ENCODE measurements around the gene ADAMTS9. TPM values are rescaled to one million over a fixed set of nuclear protein-coding genes. Genes with fewer than 3 reads are reported as not detected.
A peak's percentile ranks its signal among the peaks of the same experiment; 100 is the strongest.

Gene ADAMTS9
- total RNA-seq, 1 donor from 2014 or later, result 5.1 TPM

DNA sequence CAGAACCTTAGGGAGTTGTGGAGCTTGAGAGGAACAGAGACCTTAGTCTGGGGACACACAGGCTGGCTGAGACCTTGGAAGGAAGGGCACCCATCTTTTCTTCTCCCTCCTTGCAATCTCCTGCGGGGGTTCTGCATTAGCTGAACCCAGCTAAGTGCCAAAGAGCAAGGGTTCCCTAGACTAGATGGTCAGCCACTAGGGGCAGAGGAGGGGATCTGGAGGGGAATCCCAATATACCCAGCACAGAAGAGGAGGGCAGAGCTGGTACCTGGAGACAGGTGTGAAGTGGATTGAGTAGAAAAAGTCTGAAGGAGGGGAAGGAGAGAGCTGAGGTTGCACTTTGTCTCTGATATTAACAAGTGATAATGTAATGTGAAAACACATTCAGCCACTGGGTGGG is 212.8 kb downstream of the ADAMTS9 start:
- TF ChIP-seq CTCF (IDR thresholded peaks at IDR 0.05), result peak; percentile 8
- Mint-ChIP-seq H3K27me3 (ENCODE audit: low read depth) (no peaks in the 10 kb centered on the region), H3K36me3 (ENCODE audit: low read depth) (no peaks in the 10 kb centered on the region), H3K27ac (ENCODE audit: unreplicated experiment) (no peak overlapping the region), H3K9me3 (ENCODE audit: low read depth) (peaks cover 8% of the 10 kb centered on the region), H3K4me3 (ENCODE audit: unreplicated experiment) (no peak overlapping the region), H3K4me1 (ENCODE audit: low read depth) (peaks cover 16% of the 10 kb centered on the region)
- no peak for DNase-seq (ENCODE audit: low spot score)

DNA sequence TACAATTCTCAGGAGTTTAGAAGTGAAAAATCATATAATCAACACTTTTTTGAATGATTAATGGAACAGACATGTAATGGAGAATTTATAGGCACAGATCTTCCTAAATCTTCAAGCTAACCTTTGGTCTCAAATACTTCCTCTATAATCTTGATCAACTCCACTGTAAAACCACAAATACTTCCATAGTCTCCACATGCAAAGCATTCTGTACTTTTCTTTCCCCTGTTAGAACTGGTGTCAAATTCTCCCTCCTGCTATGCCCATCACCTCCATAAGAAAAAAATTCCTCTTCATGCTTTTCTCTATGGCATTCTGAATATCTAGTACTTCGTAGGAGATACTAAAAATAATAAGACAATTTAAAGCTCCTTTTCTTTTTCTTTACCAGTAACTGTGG is 214.3 kb downstream of the ADAMTS9 start:
- Mint-ChIP-seq H3K9me3 (ENCODE audit: low read depth) (peaks cover 8% of the 10 kb centered on the region), H3K36me3 (ENCODE audit: low read depth) (no peaks in the 10 kb centered on the region), H3K27ac (ENCODE audit: unreplicated experiment) (peak overlapping the region; percentile 27), H3K4me1 (ENCODE audit: low read depth) (peaks cover 16% of the 10 kb centered on the region), H3K4me3 (ENCODE audit: unreplicated experiment) (no peak overlapping the region), H3K27me3 (ENCODE audit: low read depth) (no peaks in the 10 kb centered on the region)
- no peak for TF ChIP-seq CTCF (IDR thresholded peaks at IDR 0.05)
- no peak for DNase-seq (ENCODE audit: low spot score)

DNA sequence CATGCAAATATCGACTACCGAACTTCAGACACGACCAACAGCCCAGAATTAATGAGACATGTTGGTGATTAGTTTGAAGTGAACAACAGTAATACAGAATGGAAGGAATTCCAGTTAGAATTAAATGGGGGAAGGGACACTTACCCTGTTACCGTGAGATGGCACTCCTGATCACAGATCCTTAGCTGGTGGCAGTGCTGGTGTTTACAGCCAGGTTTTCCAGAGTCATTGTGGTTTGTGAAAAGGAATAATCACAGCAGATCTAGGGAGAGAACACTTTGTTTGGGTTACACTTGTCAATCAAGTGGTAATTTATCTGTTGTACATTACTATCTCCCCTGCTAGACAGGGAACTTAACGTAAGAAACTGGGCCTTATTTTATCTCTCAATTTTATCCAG is 217.4 kb downstream of the ADAMTS9 start:
- Mint-ChIP-seq H3K9me3 (ENCODE audit: low read depth) (no peaks in the 10 kb centered on the region), H3K4me3 (ENCODE audit: unreplicated experiment) (no peak overlapping the region), H3K27me3 (ENCODE audit: low read depth) (no peaks in the 10 kb centered on the region), H3K27ac (ENCODE audit: unreplicated experiment) (no peak overlapping the region), H3K36me3 (ENCODE audit: low read depth) (no peaks in the 10 kb centered on the region), H3K4me1 (ENCODE audit: low read depth) (peaks cover 16% of the 10 kb centered on the region)
- TF ChIP-seq CTCF (IDR thresholded peaks at IDR 0.05), result no peak
- DNase-seq (ENCODE audit: low spot score), result no peak

DNA sequence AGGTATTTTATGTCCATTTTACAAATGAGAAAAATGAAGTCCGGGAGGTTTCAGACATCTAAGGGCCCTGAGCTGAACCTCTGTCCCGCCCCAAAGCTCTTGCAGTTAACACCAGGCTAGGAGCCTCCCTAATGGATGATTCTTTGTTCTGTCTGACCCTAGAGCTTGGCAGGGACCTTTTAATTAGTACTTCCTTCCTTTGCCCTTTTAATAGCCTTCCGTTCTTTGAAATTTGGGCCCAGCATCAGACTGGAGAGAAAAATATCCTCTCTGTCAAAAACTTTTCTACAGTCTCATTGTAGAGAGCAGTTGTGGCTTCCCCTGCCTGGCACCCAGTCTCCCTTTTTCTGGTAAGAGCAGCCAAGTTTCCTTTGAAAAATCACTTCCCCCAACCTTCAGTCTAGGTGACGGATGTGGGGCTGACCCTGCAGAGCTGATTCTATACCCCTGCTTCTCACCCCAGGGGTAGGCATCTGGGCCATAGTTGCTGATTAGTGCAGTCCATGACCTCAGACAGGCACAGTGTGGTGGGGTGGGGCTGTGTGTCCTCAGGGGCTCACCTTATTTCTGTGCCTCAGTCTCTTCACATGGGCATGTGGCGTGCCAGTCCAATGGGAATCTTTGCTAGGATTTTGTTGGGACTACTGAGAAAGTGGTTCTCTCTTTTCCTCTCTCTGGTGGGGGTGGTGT is 220.4 kb downstream of the ADAMTS9 start:
- Mint-ChIP-seq H3K4me3 (ENCODE audit: unreplicated experiment) (no peak overlapping the region), H3K4me1 (ENCODE audit: low read depth) (peaks cover 12% of the 10 kb centered on the region), H3K9me3 (ENCODE audit: low read depth) (no peaks in the 10 kb centered on the region), H3K27me3 (ENCODE audit: low read depth) (no peaks in the 10 kb centered on the region), H3K27ac (ENCODE audit: unreplicated experiment) (no peak overlapping the region), H3K36me3 (ENCODE audit: low read depth) (no peaks in the 10 kb centered on the region)
- no peak for DNase-seq (ENCODE audit: low spot score)
- TF ChIP-seq CTCF (IDR thresholded peaks at IDR 0.05), result no peak
